HG03159 (cell line): ENCODE data around the gene LAMC3.
"Not testable (repeated sequence)": the region's sequence is repeated elsewhere in the genome, so short reads cannot be mapped to it uniquely, and the experiment has no call there.

Experiments
- ATAC-seq: cut with Tn5 transposase; IDR thresholded peaks from one replicate; pipeline ENCODE4 v1.9.1; 2021; ENCODE audit warnings: mild to moderate bottlenecking, moderate library complexity; ENCODE audit not compliant: unreplicated experiment

Gene LAMC3

DNA sequence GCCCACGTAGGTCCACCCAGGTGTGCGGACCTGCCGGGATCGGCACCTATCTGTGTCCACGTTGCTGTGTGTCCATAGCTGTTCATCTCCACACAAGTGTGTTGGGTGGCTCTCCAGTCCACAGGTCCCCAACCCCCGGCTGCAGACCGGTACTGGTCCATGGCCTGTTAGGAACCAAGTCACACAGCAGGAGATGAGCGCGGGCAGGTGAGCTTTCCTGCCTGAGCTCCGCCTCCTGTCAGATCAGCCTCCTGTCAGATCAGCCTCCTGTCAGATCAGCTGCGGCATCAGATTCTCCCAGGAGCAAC is 18.9 kb downstream of the LAMC3 start:
- no peak for ATAC-seq

DNA sequence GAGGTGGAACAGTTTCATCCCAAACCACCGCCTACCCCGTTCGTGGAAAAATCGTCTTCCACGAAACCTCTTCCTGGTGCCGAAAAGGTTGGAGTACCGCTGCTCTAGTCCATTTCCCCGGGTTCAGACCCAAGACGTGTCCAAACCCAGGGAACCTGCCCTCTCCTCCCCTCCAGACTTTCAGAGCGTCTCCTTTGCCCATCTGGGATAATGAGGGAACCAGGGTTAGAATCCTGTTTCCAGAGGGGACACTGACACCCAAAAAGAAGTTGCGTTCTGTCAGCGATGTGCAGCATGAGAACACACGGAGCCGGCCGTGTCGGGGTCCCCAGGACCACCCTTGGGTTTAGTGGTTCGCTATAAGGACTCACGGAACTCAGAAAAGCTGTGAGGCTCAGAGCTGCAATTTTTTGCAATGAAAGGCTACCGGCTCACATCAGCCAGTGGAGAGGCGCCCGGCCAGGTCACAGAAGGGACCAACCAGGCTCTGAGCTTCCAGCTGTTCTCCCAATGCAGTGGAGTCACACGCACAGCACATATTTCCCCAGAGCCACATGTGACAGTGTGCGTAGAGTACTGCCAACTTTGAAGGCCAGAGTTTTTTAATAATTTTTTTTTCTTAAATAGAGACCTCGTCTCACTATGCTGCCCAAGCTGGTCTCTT is 19.4 kb downstream of the LAMC3 start:
- no peak for ATAC-seq

DNA sequence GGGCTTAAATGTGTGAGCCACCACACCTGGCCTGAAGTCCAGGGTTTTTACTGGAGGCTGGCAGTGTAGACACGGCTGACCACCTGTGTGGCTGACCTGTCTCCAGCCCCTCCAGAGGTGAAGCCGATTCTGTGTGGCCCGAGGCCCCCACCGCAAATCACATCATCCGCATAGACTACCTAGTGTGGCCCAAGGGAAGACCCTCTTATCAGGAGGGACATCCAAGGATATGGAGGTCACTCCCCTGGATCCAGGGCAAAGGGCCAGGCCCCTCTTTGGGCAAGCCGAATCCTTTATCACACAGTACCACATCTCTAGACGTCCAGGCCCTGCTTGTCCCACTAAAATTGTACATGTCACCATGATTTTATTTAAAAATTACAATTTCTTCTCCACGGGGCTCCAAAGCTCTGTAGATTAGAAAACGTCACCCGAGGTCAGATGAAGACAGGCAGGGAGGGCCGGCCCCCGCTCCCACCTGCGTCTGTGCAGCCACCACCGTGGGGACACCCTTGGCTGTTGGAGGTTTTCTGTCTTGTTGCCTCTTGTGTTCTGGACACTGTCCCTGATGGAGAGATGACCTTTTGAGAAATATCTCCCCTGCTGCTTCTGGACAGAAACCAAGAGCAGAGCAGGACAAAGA is 20.1 kb downstream of the LAMC3 start:
- ATAC-seq: no peak

DNA sequence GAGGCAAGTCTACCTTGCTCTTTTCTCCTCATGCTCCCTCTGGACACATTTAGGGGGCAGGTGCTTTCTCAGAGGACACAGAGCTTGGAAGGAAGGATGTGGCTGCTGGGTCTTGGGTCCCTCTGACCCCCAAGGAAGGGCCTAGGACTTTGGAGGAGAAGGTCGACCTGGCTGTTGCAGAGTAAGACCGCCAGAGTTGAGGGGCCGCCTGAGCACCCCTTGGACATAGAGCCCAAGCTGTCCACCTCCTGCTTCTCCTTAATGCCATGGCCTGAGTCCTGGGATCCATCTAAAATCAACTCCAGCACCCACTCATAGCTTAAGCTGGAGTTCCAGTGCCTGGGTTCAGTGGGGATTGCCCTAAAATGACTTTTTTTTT is 20.6 kb downstream of the LAMC3 start:
- no peak for ATAC-seq

DNA sequence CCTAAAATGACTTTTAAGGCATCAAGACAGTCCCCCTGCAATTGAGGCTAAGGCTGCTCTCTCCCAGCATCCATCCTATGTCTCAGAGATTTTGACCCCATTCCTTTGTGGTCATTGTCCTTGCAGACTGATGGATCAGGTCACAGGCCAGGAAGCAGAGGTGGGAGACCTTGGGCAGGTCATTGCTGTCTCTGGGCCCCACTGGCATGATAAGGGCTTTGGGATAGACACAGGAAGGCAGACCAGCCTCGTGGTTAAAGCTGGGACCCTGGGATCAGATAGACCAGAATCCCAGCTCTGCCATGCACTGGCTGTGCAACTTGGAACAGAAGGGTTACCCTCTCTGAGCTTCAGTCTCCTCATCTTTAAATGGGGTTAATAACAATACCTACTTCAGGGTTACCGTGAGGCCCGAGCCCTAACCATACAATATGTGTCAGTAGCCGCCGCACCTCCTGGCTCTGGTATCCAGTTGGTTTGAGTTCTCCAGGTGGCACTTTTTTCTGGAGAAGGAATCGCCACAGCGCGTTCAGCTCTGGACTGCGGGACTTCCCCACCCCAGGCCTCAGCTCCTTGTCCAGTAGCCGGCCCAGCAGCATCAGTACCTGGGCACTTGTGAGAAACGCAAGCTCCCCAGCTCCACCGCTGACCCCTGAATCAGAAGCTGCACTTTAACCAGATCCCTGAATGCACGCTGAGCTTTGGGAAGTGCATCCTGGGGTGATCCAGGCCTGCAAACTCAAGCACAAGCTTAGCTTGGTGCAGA is 21.4 kb downstream of the LAMC3 start:
- ATAC-seq: no peak

DNA sequence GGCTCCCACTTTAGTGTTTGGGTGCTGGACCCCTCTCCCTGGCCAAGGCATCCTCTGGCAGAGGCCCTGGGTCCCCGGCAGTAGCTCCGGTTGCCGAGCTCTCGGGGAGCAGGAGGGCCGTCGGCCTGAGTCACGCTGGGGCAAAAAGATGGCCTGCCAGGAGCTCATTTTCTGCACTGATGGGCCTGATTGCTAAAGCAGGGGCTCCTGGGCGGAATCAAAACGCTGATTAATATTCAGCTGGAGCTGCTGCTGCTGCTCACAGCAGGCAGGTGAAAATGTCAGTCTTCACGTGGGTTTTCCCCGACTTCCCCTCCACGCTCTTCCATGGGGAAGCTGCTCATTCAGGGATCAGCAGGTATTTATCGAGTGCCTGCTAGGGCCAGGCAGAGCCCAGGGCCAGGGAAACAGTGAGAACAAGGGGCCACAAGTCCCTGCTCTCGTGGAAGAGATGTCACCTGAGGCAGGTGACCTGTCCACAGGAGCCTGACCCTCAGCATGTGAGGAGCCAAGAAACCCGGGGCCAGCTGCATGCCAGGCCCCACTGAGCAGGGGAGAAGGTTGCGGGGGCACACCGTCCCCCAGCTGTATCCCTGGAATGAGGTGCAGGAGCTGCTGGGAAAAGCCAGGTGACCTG is 22.1 kb downstream of the LAMC3 start:
- ATAC-seq: no peak

DNA sequence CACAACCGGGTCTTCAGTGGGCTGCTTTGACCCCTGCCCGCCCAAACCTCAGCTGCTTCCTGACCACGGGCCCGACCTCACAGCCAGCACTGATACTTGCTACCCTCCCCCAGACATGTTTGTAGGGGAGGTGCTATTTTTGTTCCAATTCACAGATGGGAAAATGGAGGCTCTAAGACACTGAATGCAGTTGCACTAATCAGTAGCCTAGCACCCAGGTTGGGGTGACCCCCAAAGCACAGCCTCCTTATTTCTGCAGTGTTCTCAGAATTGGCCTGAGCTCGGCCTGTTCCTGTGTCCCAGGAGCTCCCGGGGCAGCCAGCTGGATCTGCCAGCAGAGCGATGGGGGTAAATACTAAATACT is 22.6 kb downstream of the LAMC3 start:
- no peak for ATAC-seq

DNA sequence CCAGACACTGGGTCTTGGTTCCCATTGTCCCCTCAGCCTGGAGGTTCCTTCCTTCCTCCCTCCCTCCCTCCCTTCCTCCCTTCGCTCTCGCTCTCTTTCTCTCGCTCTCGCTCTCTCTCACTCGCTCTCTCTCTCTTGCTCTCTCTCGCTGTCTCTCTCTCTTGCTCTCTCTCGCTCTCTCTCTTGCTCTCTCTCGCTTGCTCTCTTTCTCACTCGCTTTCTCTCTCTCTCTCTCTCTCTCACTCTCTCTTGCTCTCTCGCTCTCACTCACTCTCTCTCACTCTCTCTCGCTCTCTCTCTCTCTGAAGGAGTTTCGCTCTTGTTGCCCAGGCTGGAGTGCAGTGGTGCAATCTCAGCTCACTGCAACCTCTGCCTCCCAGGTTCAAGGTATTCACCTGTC is 23.4 kb downstream of the LAMC3 start:
- ATAC-seq: no peak

DNA sequence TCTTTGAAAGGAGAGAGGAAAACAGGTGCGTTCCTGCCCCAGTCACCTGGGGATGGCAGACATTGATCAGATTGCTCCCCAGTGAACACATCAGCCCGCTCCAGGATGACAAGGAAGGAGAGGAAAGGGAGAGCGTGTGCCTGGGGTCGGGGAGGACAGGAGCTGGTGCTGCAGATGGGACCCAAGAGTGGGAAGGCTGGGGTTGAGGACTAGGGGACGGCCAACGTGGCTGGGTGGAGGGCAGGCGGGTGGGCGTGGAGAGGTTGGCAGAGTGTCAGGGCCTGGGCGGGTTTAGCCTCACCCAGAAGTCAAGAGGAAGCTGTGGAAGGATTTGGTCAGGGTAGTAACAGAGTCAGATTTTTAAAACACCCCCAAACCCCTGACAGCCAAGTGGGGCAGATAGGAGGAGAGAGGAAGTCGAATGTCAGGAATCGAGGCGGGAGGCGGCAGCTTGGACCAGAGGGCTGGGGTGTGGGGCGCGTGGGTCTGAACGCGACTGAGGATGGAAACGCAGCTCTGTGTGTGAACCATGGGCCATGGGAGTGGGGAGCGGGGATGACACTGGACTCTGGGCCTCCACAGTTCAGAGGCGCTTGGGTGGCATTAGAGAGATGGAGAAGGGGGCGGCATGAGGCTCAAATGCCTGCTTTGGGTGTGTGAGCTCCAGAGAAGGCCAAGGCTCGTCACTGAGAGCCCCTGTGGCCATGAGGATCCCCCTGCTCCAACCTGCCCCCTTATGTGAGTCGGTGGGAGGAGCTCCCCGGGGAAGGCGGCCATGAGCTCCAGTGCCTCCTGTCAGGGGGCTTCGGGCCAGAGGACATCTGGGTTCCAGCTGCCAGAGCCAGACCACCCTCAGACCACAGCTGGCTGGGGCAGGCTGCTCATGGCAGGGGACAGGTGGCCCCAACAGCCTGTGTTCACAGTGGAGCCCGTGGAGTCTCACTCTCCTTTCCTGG is 24.6 kb downstream of the LAMC3 start:
- no peak for ATAC-seq

DNA sequence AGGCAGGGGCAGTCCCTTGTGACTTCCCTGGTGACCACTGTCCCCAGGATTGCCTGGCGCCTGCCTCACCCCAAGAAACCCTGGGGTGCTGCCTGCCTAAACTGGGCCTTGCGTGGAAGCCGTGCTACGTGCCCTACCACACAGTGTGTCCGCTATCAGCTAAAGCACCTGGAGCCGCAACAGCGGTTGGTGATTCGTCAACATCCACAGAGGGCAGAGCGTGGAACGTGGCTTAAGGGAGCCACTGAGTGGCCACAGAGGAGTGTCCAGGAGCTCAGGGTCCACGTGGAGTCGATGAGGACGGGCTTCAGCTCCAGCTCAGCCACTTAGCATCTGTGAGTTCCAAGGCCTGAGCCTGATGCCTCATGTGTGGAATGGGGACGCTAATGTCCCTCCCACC is 25.3 kb downstream of the LAMC3 start:
- ATAC-seq: no peak

DNA sequence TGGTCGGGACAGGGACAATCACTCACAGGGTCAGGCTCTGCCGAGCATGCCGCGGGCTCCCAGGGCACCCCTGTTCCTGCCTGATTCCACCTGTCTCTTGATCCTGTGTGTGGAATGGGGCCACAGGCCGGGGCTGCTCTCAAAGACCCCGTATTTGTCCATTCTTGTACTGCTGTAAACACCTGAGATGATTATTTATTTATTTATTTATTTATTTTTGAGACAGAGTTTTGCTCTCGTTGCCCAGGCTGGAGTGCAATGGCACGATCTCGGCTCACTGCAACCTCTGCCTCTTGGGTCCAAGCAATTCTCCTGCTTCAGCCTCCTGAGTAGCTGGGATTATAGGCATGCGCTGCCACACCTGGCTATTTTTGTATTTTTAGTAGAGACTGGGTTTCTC is 25.8 kb downstream of the LAMC3 start:
- not testable (repeated sequence) for ATAC-seq

DNA sequence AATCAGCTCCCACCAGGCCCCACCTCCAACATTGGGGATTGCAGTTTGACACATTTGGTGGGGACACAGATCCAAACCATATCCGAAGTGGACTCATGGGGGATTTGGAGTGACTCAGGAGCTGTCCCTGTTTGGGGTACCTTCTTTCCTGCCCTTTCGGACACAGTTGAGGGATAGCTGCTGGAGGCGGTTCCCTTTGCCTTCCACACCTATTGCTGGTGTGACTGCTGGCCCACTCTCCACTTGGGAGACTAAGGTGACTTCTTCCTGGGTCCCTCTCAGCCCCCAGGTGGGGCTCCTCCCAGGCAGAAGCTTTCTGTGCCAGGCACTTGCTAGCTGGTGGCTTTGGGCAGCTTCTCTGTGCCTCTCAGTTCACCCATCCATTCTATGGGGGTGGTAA is 26.6 kb downstream of the LAMC3 start:
- ATAC-seq: no peak

DNA sequence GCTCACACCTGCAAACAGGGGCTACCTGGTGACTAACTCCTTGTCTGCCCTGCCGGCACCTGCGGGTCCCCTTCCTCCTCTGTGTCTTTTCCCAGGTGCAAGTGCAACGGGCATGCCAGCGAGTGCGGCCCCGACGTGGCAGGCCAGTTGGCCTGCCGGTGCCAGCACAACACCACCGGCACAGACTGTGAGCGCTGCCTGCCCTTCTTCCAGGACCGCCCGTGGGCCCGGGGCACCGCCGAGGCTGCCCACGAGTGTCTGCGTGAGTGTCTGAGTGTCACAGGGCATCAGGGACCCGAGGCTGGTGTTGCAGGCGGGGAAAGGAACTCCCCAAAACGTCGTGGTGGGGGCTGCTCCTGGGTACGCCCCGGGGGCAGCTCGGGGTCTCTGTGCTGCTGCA is 27.1 kb downstream of the LAMC3 start:
- ATAC-seq: no peak

DNA sequence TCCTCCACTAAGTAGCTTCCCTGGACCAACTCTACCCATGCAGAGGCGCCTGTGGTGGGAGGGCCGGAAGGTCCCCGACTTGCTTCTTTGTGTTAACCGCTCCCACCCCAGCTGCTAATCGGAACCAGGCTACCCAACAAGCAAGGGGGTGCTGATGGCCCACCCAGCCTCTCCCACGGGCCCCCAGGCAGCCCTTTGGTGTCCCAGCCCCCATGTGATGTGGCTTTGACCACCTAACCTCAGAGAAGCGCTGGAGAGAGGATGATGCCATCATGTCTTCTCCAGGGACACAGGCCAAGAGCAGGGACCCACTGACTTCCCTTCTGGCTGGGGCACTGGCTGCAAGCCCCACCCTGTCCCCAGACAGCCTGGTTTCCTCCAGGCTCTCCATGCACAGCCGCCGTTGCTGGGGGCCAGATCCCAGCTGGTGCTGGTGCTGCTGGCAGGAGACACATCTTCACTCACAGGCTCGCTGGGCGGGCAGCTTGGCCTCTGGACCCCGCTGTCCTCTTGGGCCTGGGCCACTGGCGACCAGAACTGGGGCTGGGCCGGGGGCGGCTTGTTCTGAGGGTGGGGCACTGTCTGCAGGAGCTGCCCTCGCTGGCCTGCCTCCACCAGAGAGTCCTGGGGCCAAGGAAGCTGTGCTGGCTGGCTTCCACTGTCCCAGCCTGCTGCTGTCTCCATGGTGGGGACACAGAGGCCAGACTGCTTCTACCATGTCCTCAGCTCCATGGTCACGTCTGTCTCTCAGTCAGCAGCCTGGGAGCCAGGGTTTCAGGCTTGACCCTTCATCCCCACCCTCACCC is 27.8 kb downstream of the LAMC3 start:
- no peak for ATAC-seq

DNA sequence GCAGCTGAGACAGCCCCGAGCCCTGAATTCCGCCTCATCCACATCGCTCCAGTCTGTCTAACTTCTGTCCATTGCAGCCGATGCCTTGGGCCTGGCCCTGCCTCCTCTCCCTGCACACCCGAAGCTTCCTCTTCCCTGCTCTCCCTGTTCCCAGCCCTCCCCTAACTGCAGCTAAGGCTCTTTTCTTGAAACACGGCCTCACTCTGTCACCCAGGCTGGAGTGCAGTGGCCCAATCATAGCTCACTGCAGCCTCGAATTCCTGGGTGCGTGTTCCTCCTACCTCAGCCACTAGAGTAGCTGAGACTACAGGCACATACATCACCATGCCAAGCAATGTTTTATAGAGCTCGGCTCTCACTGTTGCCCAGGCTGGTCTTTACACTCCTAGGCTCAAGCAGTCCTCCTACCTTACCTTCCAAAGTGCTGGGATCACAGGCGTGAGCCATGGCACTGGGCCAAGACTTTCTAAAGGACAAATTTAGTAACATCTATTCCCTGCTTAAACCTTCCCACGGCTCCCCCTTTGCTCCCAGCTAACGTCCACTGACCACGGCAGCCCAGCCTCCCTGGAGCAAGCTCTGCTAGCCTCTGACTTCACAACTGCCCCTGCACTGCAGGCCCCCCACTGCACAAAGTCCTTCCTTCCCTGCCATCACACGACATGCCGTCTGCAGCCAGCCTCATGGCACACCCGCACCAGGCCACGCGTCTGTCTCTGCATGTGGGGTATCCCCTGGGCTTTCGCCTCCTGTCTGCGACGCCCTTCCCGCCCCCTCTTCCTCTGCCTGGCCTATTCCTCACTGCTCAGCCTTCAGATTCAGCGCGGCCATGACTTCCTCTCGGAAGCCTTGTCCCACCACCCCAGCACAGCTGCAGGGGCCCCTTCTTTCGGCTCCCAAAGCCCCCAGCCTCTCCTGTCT is 28.6 kb downstream of the LAMC3 start:
- no peak for ATAC-seq

DNA sequence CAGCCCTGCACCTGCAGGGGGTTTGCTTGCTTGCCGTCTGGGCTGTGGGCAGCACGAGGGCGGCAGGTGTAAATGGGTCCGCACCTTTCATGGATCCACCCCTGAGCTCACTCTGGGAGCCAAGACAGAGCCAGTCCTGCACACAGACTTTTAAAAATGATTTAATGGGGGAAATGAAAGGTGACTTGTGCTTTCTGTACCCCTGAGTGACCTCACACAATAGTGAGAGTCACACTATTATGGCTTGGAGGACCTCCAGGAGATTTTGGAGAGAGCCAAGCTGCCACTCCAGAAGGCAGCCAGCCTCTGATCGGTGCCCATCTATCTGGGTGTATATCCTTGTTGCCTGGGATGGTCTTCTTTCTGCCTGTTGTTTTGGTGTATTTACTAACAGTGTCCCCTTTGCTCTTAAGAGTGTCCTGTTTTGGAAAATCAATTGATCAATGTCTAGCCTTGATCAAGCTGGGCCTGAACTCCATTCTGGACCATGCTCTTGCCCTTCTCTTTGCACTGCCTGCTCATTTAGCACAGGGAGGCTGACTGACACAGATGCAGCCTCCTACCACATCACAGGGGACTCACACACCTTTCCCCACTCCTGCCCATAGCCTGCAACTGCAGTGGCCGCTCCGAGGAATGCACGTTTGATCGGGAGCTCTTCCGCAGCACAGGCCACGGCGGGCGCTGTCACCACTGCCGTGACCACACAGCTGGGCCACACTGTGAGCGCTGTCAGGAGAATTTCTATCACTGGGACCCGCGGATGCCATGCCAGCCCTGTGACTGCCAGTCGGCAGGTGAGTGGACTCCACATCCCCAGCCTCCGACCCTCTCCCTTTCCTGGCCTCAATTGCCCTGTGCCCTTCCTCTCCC is 29.5 kb downstream of the LAMC3 start:
- ATAC-seq: no peak

DNA sequence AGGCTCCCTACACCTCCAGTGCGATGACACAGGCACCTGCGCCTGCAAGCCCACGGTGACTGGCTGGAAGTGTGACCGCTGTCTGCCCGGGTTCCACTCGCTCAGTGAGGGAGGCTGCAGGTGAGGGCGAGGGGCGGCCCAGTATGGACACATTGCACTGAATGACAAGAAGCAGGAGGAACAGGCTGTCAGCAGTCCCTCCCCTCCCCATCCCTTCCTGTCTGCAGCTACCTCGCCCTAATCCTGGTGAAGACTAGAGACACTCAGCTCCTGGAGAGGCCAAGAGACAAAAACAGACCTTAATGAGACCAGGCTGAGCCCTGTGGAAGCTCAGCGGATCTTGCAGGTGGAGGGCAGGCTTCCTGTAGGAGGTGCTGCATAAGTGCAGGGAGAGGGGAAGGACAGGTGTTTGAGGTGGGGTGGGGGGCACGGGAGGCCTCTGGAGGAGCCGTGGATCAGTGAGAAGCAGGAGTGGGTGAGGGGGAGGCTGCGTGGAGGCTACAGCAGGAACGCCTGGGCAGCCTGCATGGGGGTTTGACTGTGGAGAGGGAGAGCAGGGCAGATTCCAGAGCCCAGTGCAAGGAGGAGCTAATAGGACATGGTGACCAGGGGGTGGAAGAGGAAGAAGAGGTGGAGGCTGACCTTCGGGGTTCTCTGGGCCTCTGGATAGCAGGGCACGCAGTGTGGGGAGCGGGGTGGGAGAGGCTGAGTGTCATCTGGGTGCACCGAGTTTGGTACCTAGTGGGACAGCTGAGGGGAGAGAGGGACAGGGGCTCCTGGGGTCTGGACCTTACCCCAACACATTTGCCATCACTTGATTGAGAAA is 30.4 kb downstream of the LAMC3 start:
- no peak for ATAC-seq
